NCI-H345 (cell line): ENCODE results near the gene ADD1.
"Not testable (repeated sequence)": the region's sequence is repeated elsewhere in the genome, so short reads cannot be mapped to it uniquely, and the experiment has no call there.

ENCODE experiments used
- DNase-seq: peaks from one replicate; lab custom pipeline; 2025; lab: John Stamatoyannopoulos, UW

Gene ADD1

GRCh38 chr4:2944586-2945526 is 101.2 kb downstream of the ADD1 start:
- DNase-seq = no peak

GRCh38 chr4:2945619-2946604 is 102.3 kb downstream of the ADD1 start:
- DNase-seq = not testable (repeated sequence)

GRCh38 chr4:2946812-2947600 is 103.4 kb downstream of the ADD1 start:
- DNase-seq = no peak

GRCh38 chr4:2947926-2948325 is 104.3 kb downstream of the ADD1 start:
- no peak for DNase-seq

GRCh38 chr4:2948895-2949781 is 105.5 kb downstream of the ADD1 start:
- no peak for DNase-seq

GRCh38 chr4:2949782-2950125 is 106.1 kb downstream of the ADD1 start:
- DNase-seq = no peak

- DNase-seq = no peak
Measured at GRCh38 chr4:2950221-2950989, 106.8 kb downstream of the ADD1 start.

- no peak for DNase-seq
Measured at GRCh38 chr4:2953496-2953895, 109.9 kb downstream of the ADD1 start.

GRCh38 chr4:2954358-2955185 is 110.9 kb downstream of the ADD1 start:
- no peak for DNase-seq

GRCh38 chr4:2955186-2956044 is 111.8 kb downstream of the ADD1 start:
- not testable (repeated sequence) for DNase-seq

GRCh38 chr4:2958446-2958845 is 114.8 kb downstream of the ADD1 start:
- no peak for DNase-seq

GRCh38 chr4:2960450-2960849 is 116.8 kb downstream of the ADD1 start:
- DNase-seq = not testable (repeated sequence)

- DNase-seq = no peak
Measured at GRCh38 chr4:2961421-2961810, 117.8 kb downstream of the ADD1 start.

- no peak for DNase-seq
Measured at GRCh38 chr4:2961811-2962441, 118.3 kb downstream of the ADD1 start.

- DNase-seq = no peak
Measured at GRCh38 chr4:2962614-2963174, 119.0 kb downstream of the ADD1 start.

- peak; percentile 95 for DNase-seq
Measured at GRCh38 chr4:2963175-2963965, 119.7 kb downstream of the ADD1 start, which contains the start of the genes GRK4 and NOP14. TSS of gene GRK4 (plus strand) at chr4:2963571. CDS start at chr4:2964071, 500 bp downstream. TSS of gene NOP14 (minus strand) at chr4:2963406. CDS start at chr4:2963319, 87 bp downstream.
